OCI-LY7 (cell line): ENCODE results near the gene UBE2D4. TPM values are rescaled to one million over a fixed set of nuclear protein-coding genes. Genes with fewer than 3 reads are reported as not detected.
"Not testable (repeated sequence)": the region's sequence is repeated elsewhere in the genome, so short reads cannot be mapped to it uniquely, and the experiment has no call there.

Experiments used
- BruUV-seq: library from RNA; stranded (reverse); fragments of 400-500 nt; replicated peaks from 2 replicates; lab custom pipeline; 2021; lab: Mats Ljungman, UMichigan
- CTCF ChIA-PET: fragments of 300-600 bp; sonication (Branson Sonifier 250); formaldehyde crosslinking; loops from one replicate; lab custom pipeline; 2022; ENCODE audit warnings: antibody characterized with exemption; ENCODE audit not compliant: unreplicated experiment; lab: Charles Lee
- POLR2A ChIA-PET: fragments of 300-600 bp; sonication (Branson Sonifier 250); formaldehyde crosslinking; loops from one replicate; lab custom pipeline; 2022; ENCODE audit warnings: antibody characterized with exemption; lab: Charles Lee
- DNase-seq: peaks from one replicate; pipeline ENCODE4 v3.0.0-alpha.2; 2015; ENCODE audit warnings: low spot score
- H2AFZ ChIP-seq: fragments of 200-600 bp; sonication (generic), shearing (Covaris generic); 2 replicates; pipeline ENCODE4 v1.6.1; 2014; ENCODE audit warnings: mild to moderate bottlenecking, antibody characterized with exemption, low read length, moderate library complexity
- H3K27ac ChIP-seq: fragments of 200-600 bp; sonication (generic); 2 replicates; pipeline ENCODE4 v1.5.1; 2014; ENCODE audit warnings: mixed run types, low read depth, mild to moderate bottlenecking, moderate library complexity, low read length, inconsistent platforms; ENCODE audit not compliant: poor library complexity, severe bottlenecking
- H3K36me3 ChIP-seq: fragments of 200-600 bp; sonication (generic); 2 replicates; pipeline ENCODE4 v1.6.1; 2014; ENCODE audit warnings: mild to moderate bottlenecking, antibody characterized with exemption, low read length, moderate library complexity, mixed read lengths; ENCODE audit not compliant: insufficient read depth
- H3K4me1 ChIP-seq: fragments of 200-600 bp; sonication (generic); 2 replicates; pipeline ENCODE4 v1.5.1; 2014; ENCODE audit warnings: mild to moderate bottlenecking, low read length; ENCODE audit not compliant: insufficient read depth, poor library complexity, severe bottlenecking
- H3K4me2 ChIP-seq: fragments of 200-600 bp; sonication (generic); 2 replicates; pipeline ENCODE4 v1.6.1; 2014; ENCODE audit warnings: mild to moderate bottlenecking, low read length
- H3K4me3 ChIP-seq: fragments of 200-600 bp; sonication (generic); 2 replicates; pipeline ENCODE4 v1.5.1; 2014; ENCODE audit warnings: mild to moderate bottlenecking, low read depth, low read length; ENCODE audit not compliant: poor library complexity, severe bottlenecking
- H3K79me2 ChIP-seq: fragments of 200-600 bp; sonication (generic); 2 replicates; pipeline ENCODE4 v1.6.1; 2016; ENCODE audit warnings: low read depth, mild to moderate bottlenecking, low read length, moderate library complexity, mixed read lengths; ENCODE audit not compliant: insufficient read depth
- H3K9me2 ChIP-seq: fragments of 200-600 bp; sonication (generic); 2 replicates; pipeline ENCODE4 v1.6.1; 2016; ENCODE audit warnings: mild to moderate bottlenecking, low read length, mixed read lengths; ENCODE audit not compliant: insufficient read depth
- H3K9me3 ChIP-seq: fragments of 200-600 bp; sonication (generic); 2 replicates; pipeline ENCODE4 v1.6.1; 2014; ENCODE audit warnings: mild to moderate bottlenecking, mixed run types, low read length, mixed read lengths
- H4K20me1 ChIP-seq: fragments of 200-600 bp; sonication (generic); 2 replicates; pipeline ENCODE4 v1.6.1; 2014; ENCODE audit warnings: mild to moderate bottlenecking, antibody characterized with exemption, low read length, moderate library complexity, mixed read lengths; ENCODE audit not compliant: insufficient read depth
- intact Hi-C: fragments of 100-400 bp; cut with micrococcal nuclease; formaldehyde crosslinking; loops from one replicate; pipeline ENCODE4 v1.10.0; 2022; ENCODE audit not compliant: unreplicated experiment
- total RNA-seq, 2 experiments: library from RNA; depleted of rRNA in 1 of 2; stranded (reverse); fragments of >200 nt in 1 of 2; shearing (Covaris generic) in 1 of 2; gene quantifications; 2 replicates each; pipeline ENCODE4 v1.2.3, GENCODE V29; 2014 to 2022

UBE2D4 gene
- total RNA-seq, 2 experiments from 2014 or later = 2.8 to 3.8 TPM

GRCh38 chr7:43994681-43995080 lies 68.4 kb downstream of the UBE2D4 start:
- H4K20me1 ChIP-seq, H3K9me2 ChIP-seq, H3K36me3 ChIP-seq, H2AFZ ChIP-seq, H3K9me3 ChIP-seq, H3K27ac ChIP-seq, intact Hi-C loops, H3K4me3 ChIP-seq, H3K4me1 ChIP-seq, DNase-seq, H3K4me2 ChIP-seq, H3K79me2 ChIP-seq, POLR2A ChIA-PET, BruUV-seq: not testable (repeated sequence)
- CTCF ChIA-PET = interaction anchor here (0.6 kb wide), 1 partner anchor 133 kb away, joined by 3 read pairs; no protein-coding TSS in a partner anchor

GRCh38 chr7:43997532-43997931 lies 71.3 kb downstream of the UBE2D4 start, which contains the start of gene SPDYE1:
TSS of gene SPDYE1 (plus strand) at chr7:43997897. CDS start at chr7:43999950, 2,053 bp downstream.
- H4K20me1 ChIP-seq, DNase-seq, H3K4me3 ChIP-seq, H3K27ac ChIP-seq, H3K4me1 ChIP-seq, H2AFZ ChIP-seq, H3K9me3 ChIP-seq, H3K9me2 ChIP-seq, H3K36me3 ChIP-seq, H3K4me2 ChIP-seq, H3K79me2 ChIP-seq, intact Hi-C loops, POLR2A ChIA-PET, CTCF ChIA-PET, BruUV-seq: not testable (repeated sequence)

Other genes with a start within 250 kb of the UBE2D4 start
- 96.0 and 96.9 TPM in 2 replicates for gene COA1, start 196.9 kb upstream of the UBE2D4 start, total RNA-seq (2014; rRNA removed; shearing (Covaris generic))
- 63.9 and 77.5 TPM in 2 replicates for gene COA1, start 196.9 kb upstream of the UBE2D4 start, total RNA-seq (2022)
- gene BLVRA, start 167.8 kb upstream of the UBE2D4 start, total RNA-seq (2014; rRNA removed; shearing (Covaris generic)) = not detected in 2 replicates
- 0.70 and 0.91 TPM in 2 replicates for gene BLVRA, start 167.8 kb upstream of the UBE2D4 start, total RNA-seq (2022)
- 60.6 and 65.1 TPM in 2 replicates for gene MRPS24, start 56.9 kb upstream of the UBE2D4 start, total RNA-seq (2014; rRNA removed; shearing (Covaris generic))
- gene MRPS24, start 56.9 kb upstream of the UBE2D4 start, total RNA-seq (2022) = 83.4 and 89.7 TPM in 2 replicates
- 2.3 and 4.7 TPM in 2 replicates for gene URGCP, start 19.8 kb upstream of the UBE2D4 start, total RNA-seq (2014; rRNA removed; shearing (Covaris generic))
- gene URGCP, start 19.8 kb upstream of the UBE2D4 start, total RNA-seq (2022) = 6.5 and 6.8 TPM in 2 replicates
- gene SPDYE1, start 71.5 kb downstream of the UBE2D4 start, total RNA-seq (2014; rRNA removed; shearing (Covaris generic)) = not detected in 2 replicates
- not detected in 2 replicates for gene SPDYE1, start 71.5 kb downstream of the UBE2D4 start, total RNA-seq (2022)
- gene DBNL, start 118.3 kb downstream of the UBE2D4 start, total RNA-seq (2014; rRNA removed; shearing (Covaris generic)) = 124 and 133 TPM in 2 replicates
- 121 and 137 TPM in 2 replicates for gene DBNL, start 118.3 kb downstream of the UBE2D4 start, total RNA-seq (2022)
- 0.69 TPM in 1 of 2 replicates, not detected in the other for gene PGAM2, start 139.1 kb downstream of the UBE2D4 start, total RNA-seq (2014; rRNA removed; shearing (Covaris generic))
- gene PGAM2, start 139.1 kb downstream of the UBE2D4 start, total RNA-seq (2022) = 0.80 and 1.1 TPM in 2 replicates
- 83.8 and 90.0 TPM in 2 replicates for gene POLM, start 156.1 kb downstream of the UBE2D4 start, total RNA-seq (2014; rRNA removed; shearing (Covaris generic))
- gene POLM, start 156.1 kb downstream of the UBE2D4 start, total RNA-seq (2022) = 87.9 and 99.3 TPM in 2 replicates
- 62.9 and 64.2 TPM in 2 replicates for gene AEBP1, start 177.9 kb downstream of the UBE2D4 start, total RNA-seq (2014; rRNA removed; shearing (Covaris generic))
- gene AEBP1, start 177.9 kb downstream of the UBE2D4 start, total RNA-seq (2022) = 35.0 and 42.2 TPM in 2 replicates
- 205 and 230 TPM in 2 replicates for gene POLD2, start 197.1 kb downstream of the UBE2D4 start, total RNA-seq (2014; rRNA removed; shearing (Covaris generic))
- 261 and 271 TPM in 2 replicates for gene POLD2, start 197.1 kb downstream of the UBE2D4 start, total RNA-seq (2022)
- not detected in 2 replicates for gene MYL7, start 214.9 kb downstream of the UBE2D4 start, total RNA-seq (2014; rRNA removed; shearing (Covaris generic))
- not detected in 2 replicates for gene MYL7, start 214.9 kb downstream of the UBE2D4 start, total RNA-seq (2022)